SH-SY5Y (cell line): ENCODE data around the gene ELFN2.

Source experiments
- GATA2 ChIP-seq: IDR thresholded peaks from 2 replicates; pipeline ENCODE4 v1.6.1; 2011; ENCODE audit warnings: mild to moderate bottlenecking, low read depth, low read length
- GATA3 ChIP-seq: IDR thresholded peaks from 2 replicates; pipeline ENCODE4 v1.6.1; 2011; ENCODE audit warnings: low read depth, mild to moderate bottlenecking, low read length, moderate library complexity

The ELFN2 gene

GRCh38 chr22:37329238-37330140 lies 97.8 kb downstream of the ELFN2 start:
- TF ChIP-seq GATA2 (no peak), GATA3 (no peak)

- TF ChIP-seq GATA3 (no peak), GATA2 (no peak)
Measured at GRCh38 chr22:37328017-37328416, 99.3 kb downstream of the ELFN2 start.

GRCh38 chr22:37326726-37327125 lies 100.6 kb downstream of the ELFN2 start:
- no peak for TF ChIP-seq GATA3
- no peak for TF ChIP-seq GATA2

- TF ChIP-seq GATA3 (no peak), GATA2 (no peak)
Measured at GRCh38 chr22:37325039-37325395, 102.3 kb downstream of the ELFN2 start.

- TF ChIP-seq GATA2 (no peak), GATA3 (no peak)
Measured at GRCh38 chr22:37324340-37325038, 102.8 kb downstream of the ELFN2 start.

GRCh38 chr22:37320726-37321677 lies 106.3 kb downstream of the ELFN2 start:
- no peak for TF ChIP-seq GATA3
- no peak for TF ChIP-seq GATA2

- TF ChIP-seq GATA3 (no peak), GATA2 (no peak)
Measured at GRCh38 chr22:37319469-37319868, 107.8 kb downstream of the ELFN2 start.

GRCh38 chr22:37318364-37319109 lies 108.7 kb downstream of the ELFN2 start:
- TF ChIP-seq GATA2, result no peak
- no peak for TF ChIP-seq GATA3
